Keratinocyte (primary cell): Measurements from ENCODE around the gene PRKAR1B.

Source experiments
- CTCF ChIP-seq, 3 experiments: IDR thresholded peaks in 1 of 3; conservative IDR thresholded peaks in 1 of 3; optimal IDR thresholded peaks in 1 of 3; 2 replicates in 2 of 3; 3 replicates in 1 of 3; pipeline versions ENCODE3 to v1.5.1; 2011; ENCODE audit warnings: low read length in 3 of 3, mild to moderate bottlenecking in 3 of 3, moderate library complexity in 2 of 3, control low read depth in 1 of 3, inconsistent platforms in 1 of 3; ENCODE audit not compliant: insufficient read depth in 2 of 3; ENCODE audit errors: extremely low read depth in 1 of 3
- EZH2 ChIP-seq: IDR thresholded peaks from one replicate; pipeline ENCODE4 v1.6.1; 2012; ENCODE audit warnings: inconsistent platforms, mild to moderate bottlenecking, low read length, moderate library complexity

- TF ChIP-seq EZH2 (no peak), CTCF (optimal IDR thresholded peaks at IDR 0.05 in 1 of 3, IDR thresholded peaks at IDR 0.05 in 1 of 3, conservative IDR thresholded peaks at IDR 0.05 in 1 of 3; ENCODE audit: extremely low read depth in 1 of 3, insufficient read depth in 2 of 3, low read length in 3 of 3) (no peak)
Observed at GRCh38 chr7:610531-611280, 116.4 kb downstream of the PRKAR1B start.
